ENCODE measurements around the gene USP43. TPM values are rescaled to one million over a fixed set of nuclear protein-coding genes. Genes with fewer than 3 reads are reported as not detected.
A peak's percentile ranks its signal among the peaks of the same experiment; 100 is the strongest.

Gene USP43
- polyA plus RNA-seq, 1 of the 3 experiments (the other 2 are of a cell fraction), result 0.07 TPM

GRCh38 chr17:9676820-9677310, 31.5 kb downstream of the USP43 start:
- no peak overlapping the region for H3K27ac ChIP-seq (ENCODE audit: low read depth in 2 of 2, low read length in 1 of 2)
- no peak for TF ChIP-seq FOXJ3 (CRISPR knock-in tag; IDR thresholded peaks at IDR 0.05)
- 0 out of 2 replicates have a peak, but pooled peaks have one; percentile 12 for TF ChIP-seq FOSL2 (IDR thresholded peaks at IDR 0.05; ENCODE audit: borderline replicate concordance, low read depth)
- POLR2A ChIA-PET, result interaction anchor here (0.6 kb wide), 1 partner anchor 358 kb away, joined by 3 read pairs; no protein-coding TSS in a partner anchor

DNA sequence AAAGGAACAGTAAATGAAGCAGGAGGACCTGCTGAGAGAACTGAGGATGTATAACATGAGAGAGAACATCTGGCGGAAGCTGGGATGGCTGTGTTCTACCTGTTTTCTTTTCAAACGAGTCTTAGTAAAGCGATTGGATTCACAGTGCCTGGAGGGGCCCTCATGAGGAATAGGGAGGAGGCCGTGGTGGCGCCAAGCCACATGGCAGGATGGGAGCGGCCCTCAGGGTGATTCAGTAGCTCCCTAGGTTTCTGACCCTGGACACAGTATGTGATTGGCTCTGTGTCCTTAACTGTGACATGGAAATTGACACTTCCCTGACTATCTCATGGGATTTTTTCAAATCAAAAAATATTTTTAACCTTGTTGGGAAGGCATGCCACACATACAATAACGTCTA, 32.1 kb downstream of the USP43 start:
- Histone ChIP-seq H3K27me3 (ENCODE audit: insufficient read depth) (peaks cover 13% of the 10 kb centered on the region), H3K9me3 (no peaks in the 10 kb centered on the region), H3K4me2 (no peak overlapping the region), H3K79me2 (ENCODE audit: insufficient read depth) (no peaks in the 10 kb centered on the region), H3K9ac (no peak overlapping the region), H3K27ac (ENCODE audit: low read depth in 2 of 2, low read length in 1 of 2) (no peak overlapping the region), H2AFZ (ENCODE audit: low read depth) (no peak overlapping the region), H3K4me1 (ENCODE audit: control insufficient read depth in 1 of 2, insufficient read depth in 2 of 2, low read depth in 1 of 2, low read length in 1 of 2) (no peaks in the 10 kb centered on the region), H3K36me3 (replicated peaks in 1 of 2; ENCODE audit: control insufficient read depth in 1 of 2, insufficient read depth in 2 of 2, low read length in 1 of 2) (no peaks in the 10 kb centered on the region), H4K20me1 (ENCODE audit: insufficient read depth) (no peaks in the 10 kb centered on the region), H3K9me2 (no peaks in the 10 kb centered on the region), H3K4me3 (ENCODE audit: low read depth in 2 of 2, low read length in 1 of 2) (no peak overlapping the region), H3F3A (replicated peaks; ENCODE audit: insufficient read depth) (no peaks in the 10 kb centered on the region)
- 31% methylated on average over 7 of the region's 7 CpGs for WGBS (ENCODE audit: low lambda C conversion rate)
- CTCF ChIA-PET, result no interaction called here
- POLR2A ChIA-PET, result no interaction called here
- DNase-seq, result no peak
- TF ChIP-seq PBX3 (IDR thresholded peaks at IDR 0.05), result no peak
- no peak for TF ChIP-seq EZH2phosphoT487 (IDR thresholded peaks at IDR 0.05; ENCODE audit: borderline replicate concordance, low read depth)
- TF ChIP-seq NFIC (IDR thresholded peaks at IDR 0.05; ENCODE audit: borderline replicate concordance), result no peak

More at GRCh38 chr17:9676820-9677310, 31.5 kb downstream of the USP43 start:
- CTCF ChIA-PET, result no interaction called here
- H3F3A ChIP-seq (replicated peaks; ENCODE audit: insufficient read depth), result no peaks in the 10 kb centered on the region
- no peaks in the 10 kb centered on the region for H3K36me3 ChIP-seq (replicated peaks in 1 of 2; ENCODE audit: control insufficient read depth in 1 of 2, insufficient read depth in 2 of 2, low read length in 1 of 2)
- no peaks in the 10 kb centered on the region for H3K79me2 ChIP-seq (ENCODE audit: insufficient read depth)
- H3K4me3 ChIP-seq (ENCODE audit: low read depth in 2 of 2, low read length in 1 of 2), result no peak overlapping the region
- H3K9me3 ChIP-seq, result no peaks in the 10 kb centered on the region
- WGBS (ENCODE audit: low lambda C conversion rate), result 25% methylated on average over 4 of the region's 4 CpGs
- H4K20me1 ChIP-seq (ENCODE audit: insufficient read depth), result no peaks in the 10 kb centered on the region
- no peaks in the 10 kb centered on the region for H3K9me2 ChIP-seq
- H3K4me2 ChIP-seq, result no peak overlapping the region
- no peak for DNase-seq
- H2AFZ ChIP-seq (ENCODE audit: low read depth), result no peak overlapping the region
- H3K27me3 ChIP-seq (ENCODE audit: insufficient read depth), result peaks cover 16% of the 10 kb centered on the region
- H3K4me1 ChIP-seq (ENCODE audit: control insufficient read depth in 1 of 2, insufficient read depth in 2 of 2, low read depth in 1 of 2, low read length in 1 of 2), result no peaks in the 10 kb centered on the region
- H3K9ac ChIP-seq, result no peak overlapping the region

- DNase-seq, result no peak
- Histone ChIP-seq H3K9me3 (no peaks in the 10 kb centered on the region), H3K9me2 (no peaks in the 10 kb centered on the region), H3K36me3 (replicated peaks in 1 of 2; ENCODE audit: control insufficient read depth in 1 of 2, insufficient read depth in 2 of 2, low read length in 1 of 2) (no peaks in the 10 kb centered on the region), H3K9ac (no peak overlapping the region), H3K27me3 (ENCODE audit: insufficient read depth) (peaks cover 8% of the 10 kb centered on the region), H4K20me1 (ENCODE audit: insufficient read depth) (no peaks in the 10 kb centered on the region), H3K79me2 (ENCODE audit: insufficient read depth) (no peaks in the 10 kb centered on the region), H3F3A (replicated peaks; ENCODE audit: insufficient read depth) (no peaks in the 10 kb centered on the region), H3K4me1 (ENCODE audit: control insufficient read depth in 1 of 2, insufficient read depth in 2 of 2, low read depth in 1 of 2, low read length in 1 of 2) (no peaks in the 10 kb centered on the region), H3K27ac (ENCODE audit: low read depth in 2 of 2, low read length in 1 of 2) (no peak overlapping the region), H3K4me3 (ENCODE audit: low read depth in 2 of 2, low read length in 1 of 2) (no peak overlapping the region), H2AFZ (ENCODE audit: low read depth) (no peak overlapping the region), H3K4me2 (no peak overlapping the region)
- WGBS (ENCODE audit: low lambda C conversion rate), result 17% methylated on average over 4 of the region's 4 CpGs
- TF ChIP-seq POLR2AphosphoS5 (IDR thresholded peaks at IDR 0.05; ENCODE audit: low read depth, low read length), result no peak
- TF ChIP-seq RXRA (IDR thresholded peaks at IDR 0.05; ENCODE audit: borderline replicate concordance, low read depth), result no peak
- TF ChIP-seq SIN3A (IDR thresholded peaks at IDR 0.05; ENCODE audit: borderline replicate concordance, low read depth, low read length), result no peak
- TF ChIP-seq TAF1 (IDR thresholded peaks at IDR 0.05; ENCODE audit: borderline replicate concordance, low read depth, low read length), result no peak
- TF ChIP-seq YY1 (IDR thresholded peaks at IDR 0.05; ENCODE audit: low read depth), result no peak
- TF ChIP-seq EZH2phosphoT487 (IDR thresholded peaks at IDR 0.05; ENCODE audit: borderline replicate concordance, low read depth), result no peak
- TF ChIP-seq, protein P1, sequence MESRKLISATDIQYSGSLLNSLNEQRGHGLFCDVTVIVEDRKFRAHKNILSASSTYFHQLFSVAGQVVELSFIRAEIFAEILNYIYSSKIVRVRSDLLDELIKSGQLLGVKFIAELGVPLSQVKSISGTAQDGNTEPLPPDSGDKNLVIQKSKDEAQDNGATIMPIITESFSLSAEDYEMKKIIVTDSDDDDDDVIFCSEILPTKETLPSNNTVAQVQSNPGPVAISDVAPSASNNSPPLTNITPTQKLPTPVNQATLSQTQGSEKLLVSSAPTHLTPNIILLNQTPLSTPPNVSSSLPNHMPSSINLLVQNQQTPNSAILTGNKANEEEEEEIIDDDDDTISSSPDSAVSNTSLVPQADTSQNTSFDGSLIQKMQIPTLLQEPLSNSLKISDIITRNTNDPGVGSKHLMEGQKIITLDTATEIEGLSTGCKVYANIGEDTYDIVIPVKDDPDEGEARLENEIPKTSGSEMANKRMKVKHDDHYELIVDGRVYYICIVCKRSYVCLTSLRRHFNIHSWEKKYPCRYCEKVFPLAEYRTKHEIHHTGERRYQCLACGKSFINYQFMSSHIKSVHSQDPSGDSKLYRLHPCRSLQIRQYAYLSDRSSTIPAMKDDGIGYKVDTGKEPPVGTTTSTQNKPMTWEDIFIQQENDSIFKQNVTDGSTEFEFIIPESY (IDR thresholded peaks at IDR 0.05; ENCODE audit: borderline replicate concordance, low read depth), result no peak
- TF ChIP-seq CHD2 (IDR thresholded peaks at IDR 0.05; ENCODE audit: low read length, partially characterized antibody), result no peak
- TF ChIP-seq FOSL2 (IDR thresholded peaks at IDR 0.05; ENCODE audit: borderline replicate concordance, low read depth), result no peak
- no peak for TF ChIP-seq SMC3 (IDR thresholded peaks at IDR 0.05; ENCODE audit: low read depth, low read length)
- no peak for TF ChIP-seq MEF2A (IDR thresholded peaks at IDR 0.05; ENCODE audit: borderline replicate concordance, low read depth)
- TF ChIP-seq TEAD4 (IDR thresholded peaks at IDR 0.05; ENCODE audit: borderline replicate concordance, insufficient read depth), result no peak
- POLR2A ChIA-PET, result no interaction called here
- CTCF ChIA-PET, result no interaction called here
These were observed 32.6 kb downstream of the USP43 start for GRCh38 chr17:9677896-9678295.
